HCEC 1CT (cell line): ENCODE results near the gene KCTD14.
"Not testable (repeated sequence)": the region's sequence is repeated elsewhere in the genome, so short reads cannot be mapped to it uniquely, and the experiment has no call there.

ENCODE experiments used
- DNase-seq: peaks from one replicate; pipeline ENCODE4 v3.0.0-alpha.2; 2017

The KCTD14 gene

DNA sequence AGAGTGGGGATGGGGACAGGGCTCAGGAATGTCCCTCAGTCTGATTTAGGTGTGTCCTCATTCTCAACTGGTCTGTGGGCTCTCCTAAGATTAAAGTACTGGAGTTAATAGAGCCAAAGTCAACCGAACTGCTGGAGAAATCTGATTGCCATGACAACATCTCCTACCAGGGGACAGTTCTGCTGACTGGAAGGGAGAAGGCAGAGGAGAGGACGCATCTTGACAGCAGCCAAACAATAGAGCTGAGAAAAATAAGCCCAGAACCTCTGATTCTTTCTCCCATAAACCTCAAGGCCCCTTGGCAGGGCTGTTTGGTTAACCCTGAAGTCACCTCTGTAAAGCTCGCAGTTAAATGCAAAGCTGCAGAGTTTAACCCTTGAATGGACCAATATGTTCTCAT, 2.8 kb downstream of the KCTD14 start:
- no peak for DNase-seq

DNA sequence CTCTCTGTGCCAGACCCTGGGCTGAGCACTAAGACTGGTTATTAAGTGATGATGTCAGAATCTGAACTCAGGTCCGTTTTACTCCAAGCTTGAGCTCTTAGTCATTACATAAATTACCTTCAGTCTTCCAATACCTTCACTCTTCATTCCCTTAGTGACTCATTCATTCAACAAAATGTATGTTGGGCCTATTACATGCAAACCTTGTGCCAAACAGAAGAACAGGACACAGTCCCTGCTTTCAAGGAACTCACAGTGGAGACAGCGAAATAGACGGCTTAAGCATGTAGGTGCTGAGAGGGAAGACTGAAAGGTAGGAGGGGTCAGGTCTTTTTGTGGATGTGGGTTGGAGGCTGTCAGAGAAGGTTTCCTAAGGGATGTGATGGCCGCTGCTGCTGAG, 3.3 kb downstream of the KCTD14 start:
- no peak for DNase-seq

DNA sequence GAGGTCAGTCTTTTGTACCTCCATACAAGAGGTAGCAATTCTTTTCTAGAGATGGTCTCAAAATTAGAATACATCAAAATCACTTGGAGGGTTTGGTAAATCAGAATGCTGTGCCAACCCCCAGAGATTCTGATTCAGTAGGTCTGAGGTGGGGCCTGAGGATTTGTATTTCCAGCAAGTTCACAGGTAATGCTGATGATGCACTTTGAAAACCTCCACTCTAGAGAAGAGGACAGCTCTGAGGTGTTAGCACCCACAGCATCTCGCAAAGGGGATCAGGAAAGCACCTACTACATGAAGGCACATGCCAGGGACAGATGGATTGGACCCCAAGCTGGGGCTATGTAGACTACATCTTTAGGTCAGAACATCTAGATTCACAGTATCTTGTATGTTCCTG, 7.2 kb downstream of the KCTD14 start:
- DNase-seq, result no peak

DNA sequence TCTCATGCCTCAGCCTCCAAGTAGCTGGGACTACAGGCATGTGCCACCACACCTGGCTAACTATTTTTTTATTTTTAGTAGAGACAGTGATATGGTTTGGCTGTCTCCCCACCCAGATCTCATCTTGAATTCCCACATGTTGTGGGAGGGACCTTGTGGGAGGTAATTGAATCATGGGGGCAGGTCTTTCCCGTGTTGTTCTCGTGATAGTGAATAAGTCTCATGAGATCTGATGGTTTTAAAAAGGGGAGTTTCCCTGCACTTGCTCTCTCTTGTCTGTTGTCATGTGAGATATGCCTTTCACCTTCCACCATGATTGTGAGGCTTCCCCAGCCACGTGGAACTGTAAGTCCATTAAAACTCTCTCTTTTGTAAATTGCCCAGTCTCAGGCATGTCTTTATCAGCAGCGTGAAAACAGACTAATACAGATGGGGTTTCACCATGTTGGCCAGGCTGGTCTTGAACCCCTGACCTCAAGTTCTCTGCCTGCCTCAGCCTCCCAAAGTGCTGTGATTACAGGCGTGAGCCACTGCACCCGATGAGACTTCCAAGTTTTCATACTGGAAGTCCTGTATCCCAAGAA, 8.0 kb downstream of the KCTD14 start:
- not testable (repeated sequence) for DNase-seq

DNA sequence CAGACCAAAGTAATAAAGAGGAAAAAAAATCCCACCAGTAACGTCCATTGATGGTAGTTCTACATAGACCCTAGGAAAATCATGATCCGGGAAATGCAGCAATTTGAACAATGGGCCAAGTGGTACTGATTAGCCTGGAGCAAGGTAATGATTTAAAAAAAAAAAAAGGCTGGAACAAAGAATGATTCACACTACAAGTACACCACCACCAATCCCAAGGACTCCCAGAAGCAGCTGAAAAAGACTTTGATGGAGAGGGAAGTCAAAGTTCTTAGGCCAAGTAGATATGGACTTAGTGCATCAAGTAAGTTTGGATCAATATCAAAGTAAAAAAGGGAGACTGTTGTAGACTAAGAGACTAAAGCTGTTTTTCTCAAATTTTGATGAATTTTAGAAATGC, 11.8 kb downstream of the KCTD14 start:
- DNase-seq, result no peak

DNA sequence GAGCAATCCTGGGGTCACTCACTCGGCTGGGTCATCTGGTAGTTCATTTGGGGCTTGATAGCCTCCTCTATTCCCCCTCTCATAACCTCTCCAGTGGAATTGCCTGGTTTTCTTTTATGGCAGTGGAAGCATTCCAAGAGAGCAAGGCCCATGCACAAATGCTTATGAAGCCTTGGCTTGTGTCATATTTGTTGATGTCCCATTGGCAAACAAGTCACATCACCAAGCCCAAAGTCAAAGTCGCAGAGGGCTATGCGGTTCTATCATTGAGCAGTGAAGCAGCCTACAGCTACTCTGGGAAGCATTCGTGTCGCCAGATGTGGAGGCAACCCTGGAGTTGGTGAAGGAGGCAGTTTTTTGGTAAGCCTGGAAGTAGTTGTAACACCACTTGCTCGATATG, 12.3 kb downstream of the KCTD14 start:
- DNase-seq, result no peak

DNA sequence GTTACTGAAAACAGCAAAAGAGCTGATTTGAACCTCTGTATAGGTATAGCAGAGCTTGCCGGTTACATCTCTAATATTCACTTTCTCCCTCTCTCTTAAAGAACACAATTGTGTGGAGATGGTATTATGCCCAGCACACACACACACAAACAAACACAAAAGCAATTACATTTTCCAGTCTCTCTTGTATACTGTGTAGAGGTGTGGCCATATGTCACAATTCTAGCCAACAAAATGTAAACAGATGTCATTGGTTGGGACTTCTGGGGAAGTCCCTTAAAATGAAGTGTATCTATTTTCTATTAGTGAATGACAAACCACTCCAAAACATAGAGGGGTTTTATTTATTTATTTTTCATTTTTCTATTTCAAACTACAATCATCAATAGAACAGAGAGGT, 12.8 kb downstream of the KCTD14 start:
- DNase-seq, result no peak

DNA sequence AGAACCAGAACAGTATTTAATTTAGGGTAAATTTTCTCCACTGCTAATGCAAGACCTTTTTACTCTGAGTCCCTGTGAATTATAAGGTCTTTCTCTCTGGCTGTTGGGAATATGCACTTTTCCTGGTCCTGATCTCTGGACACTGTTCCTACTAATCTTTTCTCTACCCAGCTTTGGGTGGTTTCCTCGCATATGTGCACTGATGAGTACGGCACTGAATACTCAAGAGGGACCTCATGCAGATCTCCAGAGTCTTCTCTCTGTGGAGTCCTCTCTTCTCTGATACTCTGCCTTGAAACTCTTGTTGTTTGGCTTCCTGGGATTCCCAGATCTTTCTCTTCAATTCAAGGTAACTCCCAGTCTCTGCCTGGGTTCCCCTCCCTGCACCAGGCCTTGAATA, 14.0 kb downstream of the KCTD14 start:
- no peak for DNase-seq

DNA sequence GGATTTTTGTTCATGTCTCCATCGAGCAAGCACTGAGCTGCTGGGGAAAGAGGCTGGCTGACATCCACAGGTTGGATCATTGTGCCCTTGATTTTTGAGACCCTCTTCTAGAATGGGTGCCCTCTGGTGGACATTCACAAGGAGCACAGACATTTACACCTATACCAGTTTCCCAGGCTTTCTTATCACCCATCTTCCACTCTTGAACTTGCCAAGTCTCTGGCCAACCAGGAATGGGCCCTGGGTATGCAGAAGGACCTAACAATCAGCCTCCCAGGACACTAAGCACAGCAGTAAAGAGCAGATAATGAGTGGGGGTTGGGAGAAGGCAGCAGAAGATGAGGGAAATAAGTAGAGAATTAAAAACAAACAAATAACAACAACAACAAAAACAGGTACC, 22.9 kb downstream of the KCTD14 start:
- peak; percentile 67 for DNase-seq

DNA sequence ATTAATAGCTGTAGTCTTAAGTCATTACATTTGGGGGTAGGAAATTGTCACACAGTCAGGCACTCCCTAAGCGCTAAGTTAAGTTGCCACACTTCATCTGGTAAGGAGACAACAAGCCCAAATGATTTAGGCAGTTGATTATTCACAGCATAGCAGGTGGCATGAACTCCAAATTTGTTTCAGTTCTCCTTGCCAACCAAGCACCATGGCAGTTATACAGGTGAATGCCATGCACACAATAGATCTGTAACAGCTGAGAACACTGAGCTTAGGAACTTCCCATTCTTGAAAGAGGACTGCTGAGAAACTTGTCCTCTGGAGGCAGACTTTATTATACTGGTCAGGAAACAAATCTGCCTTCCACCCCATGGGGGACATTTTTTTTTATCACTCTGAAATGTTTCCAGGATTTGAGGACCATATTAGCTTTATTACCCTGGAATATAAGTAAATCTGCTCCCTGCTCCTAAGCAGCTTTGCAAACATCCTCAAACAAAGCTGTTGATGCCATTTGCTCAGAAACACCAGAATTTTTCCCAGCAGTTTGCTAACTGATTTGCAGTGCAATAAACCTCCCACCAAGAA, 23.5 kb downstream of the KCTD14 start:
- no peak for DNase-seq

DNA sequence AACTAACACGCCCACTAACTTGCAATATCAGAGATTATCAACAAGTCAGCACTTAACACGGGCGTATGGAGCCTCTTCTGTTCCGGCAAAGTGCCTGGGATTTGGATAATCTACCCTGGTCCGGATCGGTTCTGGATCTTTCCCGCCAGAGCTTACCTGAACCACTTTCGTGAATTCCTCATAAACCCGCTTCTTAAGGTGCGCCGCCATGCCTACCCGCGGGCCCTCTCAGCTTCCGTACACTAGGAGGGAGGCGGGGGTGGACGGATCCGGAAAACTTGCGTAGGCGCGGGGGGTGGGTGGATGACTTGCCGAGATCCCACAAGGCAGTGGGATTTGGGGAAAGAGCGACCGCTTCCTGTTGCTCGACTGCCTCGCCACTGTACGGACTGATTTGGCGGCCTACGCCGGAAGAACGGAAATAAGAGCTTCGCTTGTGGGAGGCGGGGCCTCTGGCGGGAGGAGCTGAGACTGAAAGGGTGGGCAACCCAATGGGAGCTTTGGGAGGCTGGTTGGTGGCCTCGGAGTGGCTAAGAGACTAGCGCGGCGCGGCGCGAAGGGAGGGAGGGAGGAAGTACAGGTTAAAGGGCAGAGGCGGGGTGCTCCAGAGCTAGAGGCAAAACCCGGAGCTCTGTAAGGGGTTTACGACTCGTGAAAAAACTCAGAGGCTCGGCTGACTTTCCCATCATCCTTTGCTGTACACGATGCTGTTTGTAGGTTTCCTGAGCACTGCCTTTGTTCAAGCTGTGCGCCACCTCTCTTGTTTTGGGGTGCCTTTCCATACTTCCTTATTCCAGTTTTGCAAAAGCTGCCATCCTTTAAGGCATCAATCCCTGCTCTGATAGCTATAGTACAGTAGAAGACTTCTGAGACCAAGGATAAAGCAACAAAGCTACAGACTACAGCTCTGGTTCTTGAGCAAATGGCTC, 28.4 kb downstream of the KCTD14 start, which contains the start of gene INTS4:
Gene INTS4, minus strand, starts transcription at position 235 of the 929 bp plus-strand sequence. Its CDS starts 25 bp downstream, at position 210.
- peak; percentile 100 for DNase-seq

DNA sequence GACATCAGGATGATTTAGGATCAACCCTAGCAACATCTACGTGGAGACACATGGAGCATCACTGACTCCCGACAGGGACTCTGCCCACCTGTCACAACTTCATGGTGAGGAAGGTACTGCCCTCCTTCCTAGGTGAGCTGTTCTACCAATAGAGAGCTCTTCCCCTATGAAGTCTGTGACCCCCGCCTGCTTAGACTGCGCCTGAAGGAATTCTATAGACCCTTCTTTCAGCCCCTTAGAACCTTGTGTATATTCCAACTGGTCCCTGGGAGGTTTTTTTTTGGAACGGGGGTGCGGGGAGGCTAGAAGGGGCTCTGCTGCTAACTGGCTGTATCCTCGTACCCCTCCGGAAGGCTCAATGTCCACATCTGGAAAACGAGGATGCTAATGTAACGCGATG, 29.2 kb downstream of the KCTD14 start:
- no peak for DNase-seq

DNA sequence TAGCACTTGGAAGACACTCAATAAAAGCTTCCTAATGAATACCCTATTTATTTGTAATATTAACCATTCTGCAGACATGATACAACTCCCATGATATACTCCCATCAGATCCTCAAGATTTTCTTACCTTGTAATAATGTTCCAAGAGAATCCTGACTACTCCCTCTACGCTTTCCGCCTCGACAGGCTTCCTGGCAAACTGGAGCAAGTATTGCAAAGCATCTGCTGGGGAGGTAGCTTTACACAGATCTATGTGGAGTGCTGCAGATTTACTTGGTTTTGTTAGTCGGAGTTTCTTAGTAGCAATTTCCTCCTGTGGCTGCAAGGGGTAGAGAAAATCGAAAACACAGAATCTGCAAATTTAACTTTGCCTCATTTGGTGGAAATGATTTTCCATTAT, 32.1 kb downstream of the KCTD14 start:
- no peak for DNase-seq

DNA sequence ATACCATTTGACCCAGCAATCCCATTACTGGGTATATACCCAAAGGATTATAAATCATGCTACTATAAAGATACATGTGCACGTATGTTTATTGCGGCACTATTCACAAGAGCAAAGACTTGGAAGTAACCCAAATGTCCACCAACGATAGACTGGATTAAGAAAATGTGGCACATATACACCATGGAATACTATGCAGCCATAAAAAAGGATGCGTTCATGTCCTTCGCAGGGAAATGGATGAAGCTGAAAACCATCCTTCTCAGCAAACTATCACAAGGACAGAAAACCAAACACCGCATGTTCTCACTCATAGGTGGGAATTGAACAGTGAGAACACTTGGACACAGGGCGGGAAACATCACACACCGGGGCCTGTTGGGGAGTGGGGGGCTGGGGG, 36.6 kb downstream of the KCTD14 start:
- not testable (repeated sequence) for DNase-seq

DNA sequence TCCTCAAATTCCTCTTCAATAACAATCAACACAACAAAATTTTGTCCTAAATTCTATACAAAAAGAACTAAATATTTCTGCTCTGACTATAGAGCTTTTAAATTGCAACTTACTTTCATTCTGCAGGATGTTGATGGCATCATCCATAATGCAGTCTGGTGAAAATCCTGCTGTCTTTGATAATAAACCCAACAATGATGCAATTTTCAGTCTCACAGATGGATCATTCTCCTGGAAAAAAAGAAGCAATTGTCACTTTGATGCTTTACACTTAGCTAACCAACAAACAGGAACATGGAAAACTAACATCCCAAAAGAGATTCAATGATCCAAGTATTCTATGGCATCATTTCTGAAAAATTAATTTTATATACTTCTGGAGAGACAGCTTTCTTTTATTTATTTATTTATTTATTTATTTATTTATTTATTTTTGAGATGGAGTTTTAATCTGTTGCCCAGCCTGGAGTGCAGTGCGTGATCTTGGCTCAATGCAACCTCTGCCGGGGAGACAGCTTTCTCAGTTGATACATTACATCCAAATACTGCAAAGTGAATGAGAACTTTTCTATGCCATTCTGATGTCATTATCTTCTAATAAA, 41.6 kb downstream of the KCTD14 start:
- no peak for DNase-seq

DNA sequence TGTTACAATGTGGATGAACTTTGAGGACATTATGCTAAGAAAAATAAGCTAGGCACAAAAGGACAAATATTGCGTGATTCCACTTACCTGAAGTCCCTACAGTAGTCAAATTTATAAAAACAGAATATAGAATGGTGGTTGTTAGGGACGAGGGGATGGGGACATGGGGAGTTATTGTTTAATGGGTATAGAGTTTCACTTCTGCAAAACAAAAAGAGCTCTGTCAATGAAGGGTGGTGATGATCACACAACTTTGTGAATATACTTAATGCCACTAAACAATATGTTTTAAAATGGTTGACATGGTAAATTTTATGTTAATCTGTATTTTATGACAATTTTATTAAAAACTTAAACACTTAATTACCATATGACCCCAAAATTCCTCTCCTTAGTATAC, 54.7 kb downstream of the KCTD14 start:
- DNase-seq, result no peak

DNA sequence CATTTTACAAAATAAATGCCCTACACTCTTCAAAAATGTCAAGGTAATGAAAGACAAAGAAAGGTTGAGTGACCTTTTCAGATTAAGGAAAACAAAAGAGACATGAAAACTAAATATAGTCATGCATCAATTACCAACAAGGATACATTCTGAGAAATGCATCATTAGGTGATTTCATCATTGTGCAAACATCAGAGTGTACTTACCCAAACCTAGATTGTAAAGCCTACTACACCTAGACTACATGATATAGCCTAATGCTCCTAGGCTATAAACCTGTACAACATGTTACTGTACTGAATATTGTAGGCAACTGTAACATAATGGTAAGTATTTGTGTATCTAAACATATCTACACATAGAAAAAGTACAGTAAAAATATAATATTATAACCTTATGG, 55.3 kb downstream of the KCTD14 start:
- DNase-seq, result no peak

DNA sequence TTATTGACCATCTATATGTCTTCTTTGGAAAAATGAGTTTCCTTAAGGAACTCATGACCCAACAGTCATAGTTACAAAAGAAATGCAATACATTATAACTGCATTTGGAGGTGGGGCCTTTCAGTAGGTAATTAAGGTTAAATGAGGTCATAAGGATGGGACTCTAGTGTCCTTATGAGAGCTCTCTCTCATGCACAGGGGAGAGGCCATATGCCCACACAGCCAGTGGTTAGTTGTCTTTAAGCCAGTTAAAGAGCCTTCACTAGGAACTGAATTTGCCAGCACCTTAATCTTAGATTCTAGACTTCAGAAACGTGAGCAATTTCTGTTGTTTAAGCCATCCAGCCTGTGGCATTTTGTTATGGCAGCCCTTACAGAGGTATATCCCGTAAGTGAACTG, 56.0 kb downstream of the KCTD14 start:
- no peak for DNase-seq

DNA sequence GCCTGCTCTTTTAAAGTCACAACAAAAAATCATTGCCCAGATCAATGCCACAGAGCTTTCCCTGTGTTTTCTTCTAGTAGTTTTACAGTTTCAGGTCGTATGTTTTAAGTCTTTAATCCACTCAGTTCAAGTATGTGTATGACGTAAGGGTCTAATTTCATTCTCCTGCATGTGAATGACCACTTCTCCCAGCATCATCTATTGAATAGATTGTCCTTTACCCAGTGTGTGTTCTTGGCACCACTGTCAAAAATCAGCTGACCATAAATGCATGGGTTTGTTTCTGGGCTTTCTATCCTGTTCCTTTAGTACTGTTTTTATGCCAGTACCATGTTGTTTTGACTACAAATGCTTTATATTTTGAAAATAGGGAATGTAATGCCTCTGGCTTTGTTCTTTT, 56.7 kb downstream of the KCTD14 start:
- DNase-seq, result no peak
